Erythroblast (primary cell): Measurements from ENCODE around the gene PIF1.

ENCODE experiments used
- GATA1 ChIP-seq: IDR thresholded peaks from 2 replicates; pipeline ENCODE4 v1.6.1; 2011; ENCODE audit warnings: low read depth, mild to moderate bottlenecking, control low read depth, low read length, moderate library complexity
- POLR2A ChIP-seq: IDR thresholded peaks from 2 replicates; pipeline ENCODE4 v1.6.1; 2011; ENCODE audit warnings: mild to moderate bottlenecking, low read length

DNA sequence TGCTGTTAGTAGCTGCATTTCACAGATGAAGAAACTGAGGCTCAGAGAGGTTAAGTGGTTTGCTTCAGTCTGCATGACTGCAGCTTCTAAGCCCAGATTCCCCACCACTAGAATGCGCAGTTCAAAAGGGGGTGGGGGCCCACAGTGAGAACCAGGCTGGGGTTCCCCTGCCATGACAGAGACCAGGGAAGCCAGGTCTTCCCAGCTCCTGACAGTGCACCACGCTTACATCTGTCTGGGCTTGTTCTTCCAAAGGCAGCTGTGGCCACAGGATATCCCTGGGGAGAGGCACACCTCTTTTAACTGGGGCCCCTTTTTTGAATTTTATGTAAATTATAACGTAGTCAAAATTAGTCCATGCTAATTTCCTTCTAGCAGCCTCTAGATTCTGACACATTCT is 21.6 kb upstream of the PIF1 start:
- no peak for TF ChIP-seq GATA1
- TF ChIP-seq POLR2A = no peak
